HG03460 (cell line): ENCODE data around the gene TMEM130.
"Not testable (repeated sequence)": the region's sequence is repeated elsewhere in the genome, so short reads cannot be mapped to it uniquely, and the experiment has no call there.

Experiments
- ATAC-seq: cut with Tn5 transposase; IDR thresholded peaks from one replicate; pipeline ENCODE4 v1.9.1; 2021; ENCODE audit not compliant: unreplicated experiment

TMEM130 gene

DNA sequence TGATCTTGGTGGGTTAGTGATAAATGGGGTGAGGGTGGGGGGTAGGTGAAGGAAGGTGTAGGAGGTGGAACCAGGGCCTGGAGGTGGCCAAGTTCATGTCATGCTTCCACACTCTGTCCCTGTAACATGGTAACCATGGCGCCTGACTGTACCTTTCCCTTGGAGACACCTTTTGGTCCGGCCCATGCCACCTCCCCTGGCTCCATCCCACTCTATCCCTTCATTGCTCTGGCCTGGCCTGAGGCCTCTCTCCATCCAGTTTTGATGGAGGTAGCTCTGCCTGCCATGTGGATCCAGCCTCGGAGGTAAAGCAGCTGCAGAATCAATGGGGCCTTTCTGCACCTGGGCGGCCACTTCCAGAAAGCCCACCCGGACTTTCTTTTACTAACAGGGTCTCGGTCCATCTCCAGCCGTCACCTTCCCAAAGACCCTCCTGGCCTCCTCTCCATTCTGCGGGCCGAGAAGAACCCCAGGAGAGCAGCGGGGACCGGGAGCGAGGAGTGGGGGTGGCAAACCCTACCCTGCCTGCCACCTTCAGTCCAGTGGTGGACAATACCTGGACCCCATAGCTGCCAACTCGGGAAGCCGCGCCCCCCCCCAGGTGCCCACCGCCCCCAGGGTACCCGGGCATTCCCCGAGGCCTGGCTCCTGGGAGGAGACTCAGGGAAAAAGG lies 8.0 kb upstream of the TMEM130 start:
- no peak for ATAC-seq

DNA sequence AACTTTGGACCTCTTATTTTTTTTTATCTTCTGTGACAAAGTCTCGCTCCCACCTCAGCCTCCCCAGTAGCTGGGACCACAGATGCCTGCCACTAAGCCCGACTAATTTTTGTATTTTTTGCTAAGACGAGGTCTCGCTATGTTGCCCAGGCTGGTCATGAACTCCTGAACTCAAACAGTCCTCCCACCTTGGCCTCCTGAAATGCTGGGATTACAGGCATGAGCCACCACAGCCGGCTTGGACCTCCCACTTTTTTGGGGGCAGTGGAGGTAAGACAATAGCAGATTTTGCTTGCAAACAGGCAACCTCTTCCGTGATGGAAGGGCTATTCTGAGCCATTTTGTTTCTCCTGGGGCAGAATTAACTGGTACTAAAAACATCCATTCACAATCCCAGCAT lies 7.3 kb upstream of the TMEM130 start:
- no peak for ATAC-seq

DNA sequence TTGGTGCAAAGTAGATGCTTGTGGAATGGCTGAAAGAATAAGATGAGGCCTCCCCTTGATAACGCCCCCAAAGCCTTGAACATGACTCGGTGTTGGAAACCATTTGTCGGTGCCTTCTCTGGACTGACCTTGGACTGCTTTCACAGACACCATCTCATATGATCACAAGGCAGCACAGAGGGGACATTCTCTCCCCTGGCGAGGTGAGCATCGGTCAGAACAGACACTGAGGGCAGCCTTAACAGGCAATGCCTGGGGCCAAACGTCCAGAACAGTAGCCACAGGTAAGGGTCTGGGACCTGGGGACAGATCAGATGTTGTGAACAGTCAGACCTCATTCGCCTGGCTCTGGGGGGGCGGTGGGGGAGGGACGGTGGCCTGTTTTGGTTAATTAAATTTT lies 5.7 kb upstream of the TMEM130 start:
- no peak for ATAC-seq

DNA sequence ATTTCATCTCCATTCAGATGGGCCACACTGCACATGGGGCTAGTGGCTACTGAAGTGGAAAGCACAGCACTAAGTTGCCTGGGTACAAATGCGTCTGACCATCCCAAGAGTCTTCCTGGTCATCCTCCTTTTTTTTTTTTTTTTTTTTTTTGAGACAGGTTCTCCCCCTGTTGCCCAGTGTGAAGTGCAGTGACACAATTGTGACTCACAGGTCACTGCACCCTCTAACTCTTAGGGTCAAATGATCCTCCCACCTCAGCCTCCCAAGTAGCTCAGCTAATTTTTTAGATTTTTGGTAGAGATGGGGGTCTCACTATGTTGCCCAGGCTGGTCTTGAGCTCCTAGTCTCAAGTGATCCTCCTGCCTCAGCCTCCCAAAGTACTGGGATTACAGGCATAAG lies 5.1 kb upstream of the TMEM130 start:
- no peak for ATAC-seq

DNA sequence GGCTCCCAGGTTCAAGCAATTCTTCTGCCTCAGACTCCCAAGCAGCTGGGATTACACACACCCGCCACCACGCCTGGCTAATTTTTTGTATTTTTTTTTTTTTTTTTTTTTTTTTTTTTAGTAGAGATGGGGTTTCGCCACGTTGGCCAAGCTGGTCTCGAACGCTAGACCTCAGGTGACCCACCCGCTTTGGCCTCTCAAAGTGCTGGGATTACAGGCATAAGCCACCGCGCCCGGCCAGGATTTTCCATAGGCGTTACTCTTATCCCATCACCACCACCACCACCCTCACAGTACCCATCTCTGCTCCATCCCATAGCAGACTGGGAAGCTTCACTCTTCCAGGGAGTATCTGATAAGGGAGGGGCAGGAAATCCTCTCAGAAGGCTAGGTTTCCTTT lies 3.8 kb upstream of the TMEM130 start:
- not testable (repeated sequence) for ATAC-seq

DNA sequence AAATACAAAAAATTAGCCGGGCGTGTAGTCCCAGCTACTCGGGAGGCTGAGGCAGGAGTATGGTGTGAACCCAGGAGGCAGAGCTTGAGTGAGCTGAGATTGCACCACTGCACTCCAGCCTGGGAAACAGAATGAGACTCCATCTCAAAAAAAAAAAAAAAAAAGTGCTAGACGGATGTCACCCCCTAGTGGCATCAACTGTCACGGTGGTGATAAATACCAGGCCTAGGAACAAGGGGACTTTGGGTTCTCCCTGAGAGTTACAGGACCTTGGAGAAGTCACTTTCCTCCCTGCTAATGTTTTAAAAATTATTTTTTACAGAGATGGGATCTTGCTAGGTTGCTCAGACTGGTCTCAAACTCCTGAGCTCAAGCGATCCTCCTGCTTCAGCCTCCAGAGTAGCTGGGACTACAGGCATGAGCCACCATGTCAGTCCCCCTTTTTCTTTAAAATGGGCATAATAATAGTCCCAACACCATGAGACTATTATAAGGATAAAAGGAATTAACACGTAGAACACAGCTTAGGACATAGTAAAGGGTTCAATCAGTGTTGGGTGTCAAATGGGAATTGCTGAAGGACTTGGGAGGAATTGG lies 2.6 kb upstream of the TMEM130 start:
- no peak for ATAC-seq

DNA sequence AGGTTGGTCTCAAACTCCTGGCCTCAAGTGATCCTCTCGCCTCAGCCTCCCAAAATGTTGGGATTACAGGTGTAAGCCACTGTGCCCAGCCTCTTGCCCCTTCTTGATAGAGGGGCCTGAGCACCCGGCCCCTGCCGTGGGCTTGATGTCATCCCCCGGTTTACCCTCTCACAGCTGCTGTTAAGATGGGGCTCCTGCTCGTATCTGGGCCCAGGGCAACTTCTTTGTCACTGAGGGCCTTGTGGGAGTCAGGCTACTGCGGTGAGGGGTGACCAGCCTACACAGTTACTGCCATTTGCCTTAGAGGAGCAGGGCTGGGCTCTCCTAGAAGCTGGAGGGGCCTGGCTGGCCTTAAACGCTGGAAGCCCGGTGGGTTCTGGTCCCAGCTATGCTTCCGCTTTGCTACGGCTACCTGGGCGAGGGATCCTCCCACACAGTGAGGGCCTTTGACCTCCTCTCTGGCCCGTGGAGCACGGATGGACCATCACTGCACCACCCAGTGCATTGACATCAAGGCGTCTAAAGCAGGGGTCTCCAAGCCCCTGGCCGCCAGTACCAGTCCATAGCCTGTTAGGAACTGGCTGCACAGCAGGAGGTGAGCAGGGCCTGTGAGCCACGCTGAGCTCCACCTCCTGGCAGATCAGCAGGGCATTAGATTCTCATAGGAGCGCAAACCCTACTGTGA lies 1.1 kb upstream of the TMEM130 start:
- no peak for ATAC-seq

DNA sequence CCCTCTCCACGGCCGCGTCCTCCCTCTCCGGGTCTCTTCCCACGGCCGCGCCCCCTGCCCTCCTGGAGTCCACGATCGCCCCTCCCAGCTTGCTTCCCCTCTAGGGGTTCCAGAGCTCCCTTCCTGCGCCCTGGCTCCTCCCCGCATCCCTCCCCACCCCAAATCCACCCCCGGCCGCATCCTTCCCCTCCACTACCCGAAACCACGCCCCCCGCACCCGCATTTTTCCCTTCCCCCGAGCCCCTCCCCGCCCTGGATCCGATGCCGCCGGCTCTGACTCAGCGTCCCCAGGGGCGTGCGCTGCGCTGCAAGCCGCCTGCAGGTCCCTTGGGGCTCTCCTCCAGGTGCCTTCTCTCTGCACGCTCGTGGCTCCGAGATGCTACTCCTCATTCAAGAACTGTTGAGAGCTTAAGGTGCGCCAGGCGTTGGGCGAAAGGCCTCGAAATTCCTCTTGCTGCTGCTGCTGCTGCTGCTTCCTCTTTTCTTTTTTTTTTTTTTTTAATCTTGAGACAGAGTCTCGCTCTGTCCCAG lies 372 bp upstream of the TMEM130 start:
- peak; percentile 72 for ATAC-seq

DNA sequence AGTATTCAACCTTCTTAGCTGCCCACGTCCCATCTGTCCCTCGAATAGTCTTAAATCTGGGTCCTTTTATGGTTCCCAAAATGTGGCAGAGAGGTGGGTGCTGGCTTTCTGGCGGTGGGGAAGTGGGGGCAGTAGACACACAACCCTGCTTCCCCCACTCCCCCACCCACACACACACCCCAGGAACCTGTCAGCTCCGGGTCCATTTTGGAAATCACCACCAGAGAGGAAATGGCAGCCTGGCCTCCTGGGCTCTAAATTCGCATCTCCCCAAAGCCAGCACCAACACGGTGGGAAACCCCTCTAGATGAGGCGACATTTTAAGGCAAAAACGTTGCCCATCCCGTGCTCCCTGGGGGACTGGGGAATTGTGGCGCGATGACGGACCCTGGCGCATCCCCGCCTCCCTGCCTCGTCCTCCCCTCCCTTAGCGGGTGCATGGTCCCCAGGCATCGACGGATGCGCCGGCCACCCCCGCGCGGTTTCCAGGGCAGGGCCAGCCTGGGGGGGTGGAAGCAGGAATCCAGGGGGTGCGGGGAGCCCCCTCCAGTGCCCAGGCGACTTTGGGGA lies 702 bp downstream of the TMEM130 start:
- no peak for ATAC-seq

DNA sequence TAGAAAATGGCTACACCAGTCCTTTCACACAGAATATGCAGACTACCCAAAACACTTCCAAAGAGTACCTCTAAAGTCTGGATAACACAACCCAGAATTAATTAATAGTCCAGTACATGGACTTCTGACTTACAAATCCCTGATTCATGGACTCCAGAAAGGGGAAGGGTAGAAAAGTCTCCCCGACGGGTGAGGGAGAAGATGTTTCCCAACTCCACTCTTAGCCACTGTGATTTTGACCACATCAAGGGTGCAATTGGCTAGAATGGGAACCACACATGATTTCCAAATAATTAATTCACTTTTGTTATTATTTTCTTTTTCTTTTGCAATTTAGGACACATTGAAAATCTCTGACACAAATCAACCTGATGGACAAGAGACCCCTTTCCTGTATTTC lies 1.4 kb downstream of the TMEM130 start:
- ATAC-seq, result no peak

DNA sequence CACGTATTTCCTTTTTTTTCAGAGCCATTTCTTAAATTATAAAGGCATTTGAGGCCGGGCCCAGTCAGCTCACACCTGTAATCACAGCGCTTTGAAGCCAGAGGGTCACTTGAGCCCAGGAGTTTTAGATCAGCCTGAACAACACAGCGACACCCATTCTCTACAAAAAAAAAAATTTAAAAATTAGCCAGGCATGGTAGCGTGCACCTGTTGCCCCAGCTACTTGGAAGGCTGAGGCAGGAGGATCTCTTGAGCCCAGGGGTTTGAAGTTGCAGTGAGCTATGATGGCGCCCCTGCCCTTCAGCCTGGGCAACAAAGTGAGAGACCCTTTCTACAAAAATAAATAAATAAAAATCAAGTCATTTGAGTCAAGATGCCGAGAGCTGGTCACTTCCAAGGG lies 3.0 kb downstream of the TMEM130 start:
- no peak for ATAC-seq

DNA sequence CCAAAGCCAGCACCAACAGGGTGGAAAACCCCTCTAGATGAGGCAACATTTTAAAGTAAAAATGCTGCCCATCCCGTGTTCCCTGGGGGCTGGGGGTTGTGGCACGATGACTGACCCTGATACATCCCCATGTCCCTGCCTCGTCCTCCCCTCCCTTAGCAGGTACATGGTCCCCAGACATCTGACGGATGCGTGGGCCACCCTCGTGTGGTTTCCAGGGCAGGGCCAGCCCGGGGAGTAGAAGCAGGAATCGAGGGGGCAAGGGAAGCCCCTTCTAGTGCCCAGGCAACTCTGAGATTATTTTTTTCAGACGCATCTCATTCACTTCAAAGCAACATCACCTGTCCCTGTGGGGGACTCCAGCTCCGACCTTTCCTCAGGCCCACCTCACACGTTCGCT lies 3.5 kb downstream of the TMEM130 start:
- no peak for ATAC-seq

DNA sequence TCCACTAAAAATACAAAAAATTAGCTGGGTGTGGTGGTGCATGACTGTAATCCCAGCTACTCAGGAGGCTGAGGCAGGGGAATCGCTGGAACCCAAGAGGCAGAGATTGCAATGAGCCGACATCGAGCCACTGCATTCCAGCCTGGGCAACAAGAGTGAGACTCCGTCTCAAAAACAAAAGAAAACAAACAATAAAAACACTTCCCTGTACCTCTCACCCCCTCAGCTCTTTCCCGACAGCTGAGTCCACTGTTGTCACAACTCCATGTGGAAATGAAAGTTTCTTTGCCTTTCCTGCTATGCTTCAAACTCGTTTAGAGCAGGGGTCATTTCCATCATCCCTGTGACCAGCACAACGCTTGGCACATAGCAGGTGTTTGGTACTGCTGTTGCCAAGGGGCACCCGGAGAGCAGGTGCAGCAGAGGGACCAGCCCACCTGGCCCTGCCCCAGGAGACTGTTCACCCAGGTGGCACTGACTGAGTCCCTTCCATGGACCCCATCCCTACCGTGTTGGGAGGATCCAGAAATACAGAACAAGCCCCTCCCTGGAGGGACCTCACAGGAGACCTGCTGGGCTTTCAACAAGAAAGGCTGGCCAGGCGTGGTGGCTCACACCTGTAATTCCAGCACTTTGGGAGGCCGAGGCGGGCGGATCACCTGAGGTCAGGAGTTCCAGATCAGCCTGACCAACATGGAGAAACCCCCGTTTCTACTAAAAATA lies 4.9 kb downstream of the TMEM130 start:
- no peak for ATAC-seq

DNA sequence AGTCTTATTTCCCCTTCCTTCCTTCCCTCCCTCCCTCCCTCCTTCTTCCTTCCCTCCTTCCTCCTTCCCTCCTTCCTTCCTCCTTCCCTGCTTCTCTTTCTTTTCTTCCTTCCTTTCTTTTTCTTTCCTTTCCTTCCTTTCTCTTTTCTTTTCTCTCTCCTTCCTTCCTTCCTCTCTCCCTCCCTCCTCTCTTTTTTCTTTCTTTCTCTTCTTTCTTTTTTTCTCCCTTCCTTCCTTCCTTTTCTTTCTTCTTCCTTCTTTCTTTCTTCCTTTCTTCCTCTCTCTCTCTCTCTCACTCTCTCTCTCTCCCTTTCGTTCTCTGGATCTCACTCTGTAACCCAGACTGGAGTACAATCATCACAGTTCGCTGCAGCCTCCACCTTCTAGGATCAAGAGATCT lies 6.2 kb downstream of the TMEM130 start:
- no peak for ATAC-seq

DNA sequence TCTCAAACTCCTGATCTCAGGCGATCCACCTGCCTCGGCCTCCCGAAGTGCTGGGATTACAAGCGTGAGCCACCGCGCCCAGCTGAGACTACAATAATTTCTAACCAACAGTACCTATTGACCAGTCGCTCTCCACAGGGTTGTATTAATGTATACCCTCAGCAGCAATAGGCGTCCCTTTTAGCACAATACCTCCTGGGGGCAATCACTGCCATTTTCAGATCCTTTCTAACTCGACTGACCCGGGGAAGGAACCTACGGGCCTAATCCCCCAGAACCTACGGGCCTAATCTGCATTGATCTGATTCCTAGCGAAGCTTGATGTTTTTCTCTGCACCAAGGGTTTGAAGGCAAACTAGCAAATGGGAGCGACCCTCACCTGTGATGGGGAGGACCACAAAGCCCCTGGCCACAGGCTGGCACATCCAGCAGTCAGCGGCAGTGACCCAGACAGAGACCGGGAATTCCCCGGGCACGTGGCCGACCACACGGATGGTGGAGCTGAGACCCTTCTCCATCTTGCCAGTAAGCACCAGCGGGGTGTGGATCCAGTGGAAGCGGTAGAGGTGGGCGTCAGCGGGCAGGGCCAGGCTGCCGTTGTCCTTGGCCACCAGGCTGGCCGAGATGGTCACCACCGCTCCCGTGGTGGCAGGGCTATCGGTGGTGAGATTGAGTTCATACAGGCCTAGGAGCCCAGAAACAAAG lies 6.9 kb downstream of the TMEM130 start:
- no peak for ATAC-seq

DNA sequence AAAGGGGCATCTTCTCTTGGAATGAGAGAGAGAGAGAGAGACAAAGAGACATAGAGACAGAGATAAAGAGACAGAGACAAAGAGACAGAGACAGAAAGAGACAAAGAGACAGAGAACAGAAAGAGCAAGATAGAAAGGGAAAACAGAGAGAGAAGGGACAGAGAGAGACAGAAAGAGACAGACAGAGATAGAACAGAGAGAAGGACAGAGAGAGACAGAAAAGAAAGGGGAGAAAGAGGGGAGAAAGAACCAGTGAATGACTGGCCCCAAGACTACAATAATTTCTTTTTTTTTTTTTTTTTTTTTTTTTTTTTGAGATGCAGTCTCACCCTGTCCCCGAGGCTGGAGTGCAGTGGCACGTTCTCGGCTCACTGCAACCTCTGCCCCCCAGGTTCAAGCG lies 7.6 kb downstream of the TMEM130 start:
- ATAC-seq, result no peak

DNA sequence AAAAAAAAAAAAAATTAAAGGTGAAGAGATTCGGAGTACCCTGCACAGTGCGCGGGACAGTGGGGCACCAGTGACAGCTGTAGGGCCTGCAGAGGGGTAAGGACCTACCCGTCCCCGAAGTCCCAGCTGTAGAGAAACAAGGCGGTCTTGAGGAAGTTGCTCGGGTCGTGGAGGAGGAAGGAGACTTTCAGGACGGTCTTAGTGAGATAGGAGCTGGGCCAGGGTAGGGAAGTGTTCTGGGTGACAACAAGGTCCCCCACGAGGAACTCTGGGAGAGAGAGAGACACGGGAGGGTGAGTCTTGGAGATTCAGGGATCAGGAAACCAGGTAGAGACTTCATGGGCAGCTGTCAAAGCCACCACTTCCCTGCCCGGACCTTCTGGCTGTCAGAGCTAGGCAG lies 9.7 kb downstream of the TMEM130 start:
- ATAC-seq, result no peak

DNA sequence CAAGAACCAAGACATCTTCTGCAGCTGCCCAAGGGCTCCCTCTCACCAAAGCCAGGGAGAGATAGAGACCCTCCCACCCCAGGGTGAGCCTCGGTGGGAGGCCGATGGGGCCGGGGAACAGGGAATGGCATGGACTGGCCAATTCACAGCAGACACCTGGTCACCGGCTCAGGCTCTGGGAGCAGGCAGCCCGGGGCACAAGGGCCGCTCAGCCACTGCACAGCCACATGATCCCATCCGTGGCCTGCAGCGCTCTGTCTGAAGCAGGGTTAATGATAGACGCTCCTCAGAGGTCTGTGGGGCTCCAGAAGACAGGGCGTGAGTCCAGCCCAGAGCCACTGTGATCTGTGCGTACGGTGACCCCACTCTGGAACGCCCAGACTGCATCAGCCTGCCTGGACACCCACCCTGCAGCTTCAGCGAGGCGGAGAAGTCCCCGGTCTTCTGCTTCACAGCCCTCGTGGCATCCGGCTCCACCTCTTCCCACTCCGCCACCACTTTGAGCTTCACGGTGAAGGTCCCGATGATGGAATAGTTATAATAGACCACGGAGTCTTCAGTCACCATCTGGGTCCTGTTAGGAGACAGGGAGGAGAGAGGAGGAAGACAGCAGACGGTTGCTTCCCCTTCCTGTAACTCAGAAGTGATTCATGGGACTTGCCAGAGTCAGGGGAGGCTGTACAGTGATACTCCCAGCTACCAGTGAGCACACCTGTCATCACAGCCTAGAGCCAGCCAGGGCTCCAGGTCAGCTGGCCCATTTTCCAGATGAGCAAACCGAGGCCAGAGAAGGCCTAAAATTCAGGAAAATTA lies 14.0 kb downstream of the TMEM130 start:
- ATAC-seq, result no peak

DNA sequence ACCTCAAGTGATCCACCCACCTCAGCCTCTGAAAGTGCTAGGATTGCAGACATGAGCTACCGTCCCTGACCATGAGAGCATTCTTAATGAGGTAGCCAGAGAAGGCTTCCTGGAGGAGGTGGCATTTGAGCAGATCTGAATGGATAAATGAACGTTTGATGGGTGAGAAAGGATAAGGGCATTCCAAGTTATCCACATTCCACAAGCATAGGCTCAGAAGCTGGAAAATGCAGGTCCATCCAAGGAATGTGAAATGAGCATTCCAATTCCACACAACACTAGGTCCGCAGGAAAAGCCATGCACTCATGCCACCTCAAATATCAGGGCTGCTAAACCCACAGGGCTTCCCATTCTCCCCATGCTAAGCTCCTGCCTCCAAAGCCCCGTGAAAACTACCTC lies 17.0 kb downstream of the TMEM130 start:
- ATAC-seq, result no peak

DNA sequence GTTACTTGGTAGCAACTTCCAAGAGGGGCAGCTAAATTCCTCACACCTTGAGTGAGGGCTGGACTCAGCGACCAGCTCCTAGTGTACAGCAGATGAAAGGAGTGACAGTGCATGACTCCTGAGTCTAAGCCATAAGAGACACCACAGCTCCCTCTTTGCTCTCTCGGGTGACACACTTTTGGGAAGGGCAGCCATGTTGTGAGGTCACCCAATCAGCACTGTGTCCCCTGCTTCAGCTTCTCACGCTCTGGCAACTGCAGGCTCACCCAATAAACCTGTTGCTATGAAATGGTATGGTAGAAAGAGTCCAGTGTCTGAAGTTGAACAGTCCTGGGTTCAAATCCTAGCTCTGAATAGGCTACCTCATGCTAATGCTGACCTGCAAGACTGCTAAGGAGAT lies 20.9 kb downstream of the TMEM130 start:
- ATAC-seq, result no peak
